Panc1 (cell line): Measurements from ENCODE around the gene MAD1L1. TPM values are rescaled to one million over a fixed set of nuclear protein-coding genes. Genes with fewer than 3 reads are reported as not detected.

Source experiments
- ATAC-seq: fragments of 200-7000 bp; cut with Tn5 transposase; 2 replicates; pipeline ENCODE4 v1.9.1; 2020; ENCODE audit warnings: mild to moderate bottlenecking, moderate library complexity
- BruUV-seq: library from RNA; stranded (reverse); fragments of 400-500 nt; replicated peaks from 2 replicates; lab custom pipeline; 2021; lab: Mats Ljungman, UMichigan
- CTCF ChIA-PET: fragments of 300-600 bp; sonication (Branson Sonifier 250); formaldehyde crosslinking; loops from one replicate; lab custom pipeline; 2022; ENCODE audit warnings: antibody characterized with exemption; lab: Charles Lee
- POLR2A ChIA-PET: fragments of 300-600 bp; sonication (Branson Sonifier 250); formaldehyde crosslinking; loops from one replicate; lab custom pipeline; 2022; ENCODE audit warnings: antibody characterized with exemption; lab: Charles Lee
- DNase-seq: peaks from one replicate; pipeline ENCODE4 v3.0.0-alpha.2; 2010; ENCODE audit warnings: low read depth, low spot score
- H3K27ac ChIP-seq: 2 replicates; pipeline ENCODE4 v1.5.1; 2011; ENCODE audit warnings: mild to moderate bottlenecking, low read length, inconsistent platforms
- H3K27me3 ChIP-seq: fragments of 200-500 bp; sonication (Bioruptor generic); 2 replicates; pipeline ENCODE4 v1.6.0; 2014; ENCODE audit warnings: low read length, inconsistent platforms; ENCODE audit not compliant: control insufficient read depth, insufficient read depth
- H3K36me3 ChIP-seq: fragments of 200-500 bp; sonication (Bioruptor generic); 2 replicates; pipeline ENCODE4 v1.5.1; 2014; ENCODE audit warnings: inconsistent platforms, mild to moderate bottlenecking, low read length, moderate library complexity; ENCODE audit not compliant: control insufficient read depth, insufficient read depth
- H3K4me1 ChIP-seq: 2 replicates; pipeline ENCODE4 v1.5.1; 2011; ENCODE audit warnings: inconsistent platforms, mild to moderate bottlenecking, low read length, moderate library complexity; ENCODE audit not compliant: control insufficient read depth, insufficient read depth
- H3K4me3 ChIP-seq, 2 experiments: 2 replicates each; pipeline ENCODE4 v1.5.1; 2011 to 2012; ENCODE audit warnings: low read depth in 2 of 2, low read length in 2 of 2, mild to moderate bottlenecking in 2 of 2, inconsistent platforms in 1 of 2, moderate library complexity in 1 of 2
- H3K9me3 ChIP-seq: fragments of 200-500 bp; sonication (Bioruptor generic); 2 replicates; pipeline ENCODE4 v1.5.1; 2014; ENCODE audit warnings: low read depth, mild to moderate bottlenecking, inconsistent platforms, low read length, moderate library complexity; ENCODE audit not compliant: control insufficient read depth, insufficient read depth
- POLR2AphosphoS5 ChIP-seq: IDR thresholded peaks from 2 replicates; pipeline ENCODE4 v1.6.1; 2012; ENCODE audit warnings: mild to moderate bottlenecking, low read depth, low read length, moderate library complexity
- SIN3A ChIP-seq: IDR thresholded peaks from 2 replicates; pipeline ENCODE4 v1.6.1; 2012; ENCODE audit warnings: low read depth, mild to moderate bottlenecking, low read length, moderate library complexity, borderline replicate concordance; ENCODE audit not compliant: insufficient read depth
- TCF7L2 ChIP-seq: IDR thresholded peaks from 2 replicates; pipeline ENCODE4 v1.6.1; 2011; ENCODE audit warnings: mild to moderate bottlenecking, low read depth, low read length, inconsistent platforms
- in situ Hi-C: cut with HindIII; loops from 2 replicates; pipeline ENCODE4 v1.10.0; 2016; ENCODE audit warnings: low sequenced_read_pairs, low pct_unique_long_range_greater_than_20kb
- intact Hi-C: fragments of 100-400 bp; cut with micrococcal nuclease; formaldehyde crosslinking; loops from one replicate; pipeline ENCODE4 v1.10.0; 2022; ENCODE audit not compliant: unreplicated experiment
- total RNA-seq: library from RNA; stranded (reverse); gene quantifications from one replicate; pipeline ENCODE4 v1.2.1, GENCODE V29; 2021; ENCODE audit not compliant: unreplicated experiment
- TF ChIP-seq, protein P1 (sequence below): fragments of 450-650 bp; IDR thresholded peaks from 2 replicates; pipeline ENCODE4 v1.5.1; 2017; ENCODE audit warnings: mild to moderate bottlenecking
- TF ChIP-seq, protein P2 (sequence below), 2 experiments: IDR thresholded peaks; 2 replicates each; pipeline ENCODE4 v1.6.1; 2011 to 2012; ENCODE audit warnings: low read depth in 2 of 2, control low read depth in 1 of 2, low read length in 1 of 2, mild to moderate bottlenecking in 1 of 2, moderate library complexity in 1 of 2; ENCODE audit not compliant: insufficient read depth in 1 of 2

MAD1L1 gene
- total RNA-seq, 1 experiment from 2014 or later: 70.8 TPM

DNA sequence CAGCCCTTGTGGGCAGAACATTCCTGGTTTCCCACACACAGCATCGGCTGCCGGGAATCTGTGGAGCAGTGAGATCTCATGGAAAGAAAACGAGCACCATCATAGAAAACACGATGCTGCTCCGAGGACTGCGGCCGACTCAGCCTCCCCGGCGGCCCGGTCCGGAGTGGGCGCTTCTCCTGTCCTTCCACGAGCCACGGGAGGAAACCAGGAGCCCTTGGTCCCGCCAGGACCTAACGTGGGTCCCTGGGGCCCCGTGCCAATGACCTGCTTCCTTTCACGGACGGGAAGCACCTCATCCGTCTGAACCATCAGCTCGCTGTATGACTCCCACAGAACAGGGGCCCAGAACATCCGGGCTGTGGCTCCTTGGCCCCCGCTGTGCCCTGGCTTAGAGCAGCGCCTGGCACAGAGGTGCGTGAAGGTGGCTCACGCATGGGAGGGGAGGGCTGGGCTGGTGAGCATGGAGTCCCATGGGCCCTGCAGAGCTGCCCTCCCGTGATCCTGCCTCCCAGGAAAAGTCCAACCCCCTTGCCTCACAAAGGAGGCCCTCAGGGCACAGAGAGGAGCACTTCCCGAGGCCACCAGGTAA lies 280.5 kb downstream of the MAD1L1 start:
- intact Hi-C loops (no loop called here), in situ Hi-C loops (no loop called here)
- DNase-seq (no peak), ATAC-seq (no peak)
- H3K4me1 ChIP-seq: no peaks in the 10 kb centered on the region
- ChIA-PET POLR2A (no interaction called here), CTCF (no interaction called here)
- H3K9me3 ChIP-seq: no peaks in the 10 kb centered on the region
- no TSS peak for BruUV-seq
- H3K27me3 ChIP-seq: no peaks in the 10 kb centered on the region
- H3K4me3 ChIP-seq: no peak overlapping the region
- H3K36me3 ChIP-seq: no peaks in the 10 kb centered on the region
- no peak overlapping the region for H3K27ac ChIP-seq
- TF ChIP-seq, protein P1, sequence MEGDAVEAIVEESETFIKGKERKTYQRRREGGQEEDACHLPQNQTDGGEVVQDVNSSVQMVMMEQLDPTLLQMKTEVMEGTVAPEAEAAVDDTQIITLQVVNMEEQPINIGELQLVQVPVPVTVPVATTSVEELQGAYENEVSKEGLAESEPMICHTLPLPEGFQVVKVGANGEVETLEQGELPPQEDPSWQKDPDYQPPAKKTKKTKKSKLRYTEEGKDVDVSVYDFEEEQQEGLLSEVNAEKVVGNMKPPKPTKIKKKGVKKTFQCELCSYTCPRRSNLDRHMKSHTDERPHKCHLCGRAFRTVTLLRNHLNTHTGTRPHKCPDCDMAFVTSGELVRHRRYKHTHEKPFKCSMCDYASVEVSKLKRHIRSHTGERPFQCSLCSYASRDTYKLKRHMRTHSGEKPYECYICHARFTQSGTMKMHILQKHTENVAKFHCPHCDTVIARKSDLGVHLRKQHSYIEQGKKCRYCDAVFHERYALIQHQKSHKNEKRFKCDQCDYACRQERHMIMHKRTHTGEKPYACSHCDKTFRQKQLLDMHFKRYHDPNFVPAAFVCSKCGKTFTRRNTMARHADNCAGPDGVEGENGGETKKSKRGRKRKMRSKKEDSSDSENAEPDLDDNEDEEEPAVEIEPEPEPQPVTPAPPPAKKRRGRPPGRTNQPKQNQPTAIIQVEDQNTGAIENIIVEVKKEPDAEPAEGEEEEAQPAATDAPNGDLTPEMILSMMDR: no peak
- TF ChIP-seq TCF7L2 (no peak), POLR2AphosphoS5 (no peak), SIN3A (no peak)
- TF ChIP-seq, protein P2, sequence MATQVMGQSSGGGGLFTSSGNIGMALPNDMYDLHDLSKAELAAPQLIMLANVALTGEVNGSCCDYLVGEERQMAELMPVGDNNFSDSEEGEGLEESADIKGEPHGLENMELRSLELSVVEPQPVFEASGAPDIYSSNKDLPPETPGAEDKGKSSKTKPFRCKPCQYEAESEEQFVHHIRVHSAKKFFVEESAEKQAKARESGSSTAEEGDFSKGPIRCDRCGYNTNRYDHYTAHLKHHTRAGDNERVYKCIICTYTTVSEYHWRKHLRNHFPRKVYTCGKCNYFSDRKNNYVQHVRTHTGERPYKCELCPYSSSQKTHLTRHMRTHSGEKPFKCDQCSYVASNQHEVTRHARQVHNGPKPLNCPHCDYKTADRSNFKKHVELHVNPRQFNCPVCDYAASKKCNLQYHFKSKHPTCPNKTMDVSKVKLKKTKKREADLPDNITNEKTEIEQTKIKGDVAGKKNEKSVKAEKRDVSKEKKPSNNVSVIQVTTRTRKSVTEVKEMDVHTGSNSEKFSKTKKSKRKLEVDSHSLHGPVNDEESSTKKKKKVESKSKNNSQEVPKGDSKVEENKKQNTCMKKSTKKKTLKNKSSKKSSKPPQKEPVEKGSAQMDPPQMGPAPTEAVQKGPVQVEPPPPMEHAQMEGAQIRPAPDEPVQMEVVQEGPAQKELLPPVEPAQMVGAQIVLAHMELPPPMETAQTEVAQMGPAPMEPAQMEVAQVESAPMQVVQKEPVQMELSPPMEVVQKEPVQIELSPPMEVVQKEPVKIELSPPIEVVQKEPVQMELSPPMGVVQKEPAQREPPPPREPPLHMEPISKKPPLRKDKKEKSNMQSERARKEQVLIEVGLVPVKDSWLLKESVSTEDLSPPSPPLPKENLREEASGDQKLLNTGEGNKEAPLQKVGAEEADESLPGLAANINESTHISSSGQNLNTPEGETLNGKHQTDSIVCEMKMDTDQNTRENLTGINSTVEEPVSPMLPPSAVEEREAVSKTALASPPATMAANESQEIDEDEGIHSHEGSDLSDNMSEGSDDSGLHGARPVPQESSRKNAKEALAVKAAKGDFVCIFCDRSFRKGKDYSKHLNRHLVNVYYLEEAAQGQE (IDR thresholded peaks at IDR 0.05; ENCODE audit: insufficient read depth in 1 of 2, low read depth in 2 of 2, low read length in 1 of 2): no peak

DNA sequence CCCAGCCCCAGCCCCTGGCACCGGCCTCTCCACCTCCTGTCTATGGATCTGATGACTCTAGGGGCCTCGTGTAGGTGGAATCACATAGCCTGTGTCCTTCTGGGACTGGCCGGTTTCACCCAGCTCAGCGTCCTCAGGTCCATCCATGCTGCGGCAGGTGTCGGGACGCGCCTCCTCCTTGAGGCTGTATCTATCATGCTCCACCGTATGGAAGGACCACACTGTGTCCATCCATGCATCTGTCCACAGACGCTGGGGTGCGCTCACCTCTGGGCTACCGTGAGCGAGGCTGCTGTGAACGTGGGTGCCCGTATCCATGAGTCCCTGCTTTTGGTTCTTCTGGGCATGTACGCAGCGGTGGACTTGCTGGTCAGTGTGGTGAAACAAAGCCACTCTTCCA lies 281.1 kb downstream of the MAD1L1 start:
- H3K4me1 ChIP-seq: no peaks in the 10 kb centered on the region
- intact Hi-C loops (no loop called here), in situ Hi-C loops (no loop called here)
- no peak overlapping the region for H3K27ac ChIP-seq
- no TSS peak for BruUV-seq
- H3K36me3 ChIP-seq: no peaks in the 10 kb centered on the region
- TF ChIP-seq, protein P1: no peak
- TF ChIP-seq POLR2AphosphoS5: no peak
- no peak for TF ChIP-seq TCF7L2
- no peak for TF ChIP-seq SIN3A
- TF ChIP-seq, protein P2 (IDR thresholded peaks at IDR 0.05; ENCODE audit: insufficient read depth in 1 of 2, low read depth in 2 of 2, low read length in 1 of 2): no peak
- ChIA-PET POLR2A (no interaction called here), CTCF (no interaction called here)
- DNase-seq (no peak), ATAC-seq (no peak)
- no peak overlapping the region for H3K4me3 ChIP-seq
- no peaks in the 10 kb centered on the region for H3K27me3 ChIP-seq
- no peaks in the 10 kb centered on the region for H3K9me3 ChIP-seq
